WTC11 (cell line): ENCODE measurements around the gene BPIFB2.

ENCODE experiments used
- ZNF121 ChIP-seq: sonication (generic); formaldehyde crosslinking; IDR thresholded peaks from 2 replicates; pipeline ENCODE4 v1.8.0; 2023; ENCODE audit warnings: missing genetic modification reagents
- TF ChIP-seq, protein P1 (sequence below): fragments of 200-600 bp; IDR thresholded peaks from 2 replicates; pipeline ENCODE4 v1.8.0; 2022; ENCODE audit warnings: antibody characterized with exemption

DNA sequence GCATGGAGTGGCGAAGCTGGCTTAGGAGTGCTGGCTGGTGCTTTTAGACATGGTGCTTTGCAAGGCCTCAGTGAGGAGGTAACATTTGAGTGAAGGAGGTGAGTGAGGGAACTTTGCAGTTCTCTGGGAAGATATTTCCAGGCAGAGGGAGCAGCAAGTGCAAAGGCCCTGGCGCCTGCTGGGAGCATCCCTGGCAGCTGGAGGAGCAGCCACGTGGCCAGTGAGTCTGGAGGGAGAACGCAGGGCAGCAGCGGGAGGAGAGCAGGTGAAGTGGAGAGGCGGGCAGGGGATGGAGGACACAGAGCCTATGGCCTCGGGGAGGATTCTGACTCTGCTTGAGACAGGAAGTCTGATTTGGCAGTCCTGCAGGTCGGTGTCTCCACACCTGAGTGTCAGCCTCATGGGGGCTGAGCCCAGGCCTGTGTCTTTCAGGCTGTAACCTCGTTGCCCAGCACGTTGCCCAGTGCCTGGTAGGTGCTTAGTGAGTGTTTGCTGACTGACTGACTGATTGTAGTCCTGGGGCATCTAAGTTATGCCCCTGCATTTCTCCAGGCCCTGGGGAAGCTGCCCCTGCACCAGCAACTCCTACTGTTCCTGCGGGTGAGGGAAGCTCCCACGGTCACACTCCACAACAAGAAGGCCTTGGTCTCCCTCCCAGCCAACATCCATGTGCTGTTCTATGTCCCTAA, 60.9 kb downstream of the BPIFB2 start:
- TF ChIP-seq, protein P1, sequence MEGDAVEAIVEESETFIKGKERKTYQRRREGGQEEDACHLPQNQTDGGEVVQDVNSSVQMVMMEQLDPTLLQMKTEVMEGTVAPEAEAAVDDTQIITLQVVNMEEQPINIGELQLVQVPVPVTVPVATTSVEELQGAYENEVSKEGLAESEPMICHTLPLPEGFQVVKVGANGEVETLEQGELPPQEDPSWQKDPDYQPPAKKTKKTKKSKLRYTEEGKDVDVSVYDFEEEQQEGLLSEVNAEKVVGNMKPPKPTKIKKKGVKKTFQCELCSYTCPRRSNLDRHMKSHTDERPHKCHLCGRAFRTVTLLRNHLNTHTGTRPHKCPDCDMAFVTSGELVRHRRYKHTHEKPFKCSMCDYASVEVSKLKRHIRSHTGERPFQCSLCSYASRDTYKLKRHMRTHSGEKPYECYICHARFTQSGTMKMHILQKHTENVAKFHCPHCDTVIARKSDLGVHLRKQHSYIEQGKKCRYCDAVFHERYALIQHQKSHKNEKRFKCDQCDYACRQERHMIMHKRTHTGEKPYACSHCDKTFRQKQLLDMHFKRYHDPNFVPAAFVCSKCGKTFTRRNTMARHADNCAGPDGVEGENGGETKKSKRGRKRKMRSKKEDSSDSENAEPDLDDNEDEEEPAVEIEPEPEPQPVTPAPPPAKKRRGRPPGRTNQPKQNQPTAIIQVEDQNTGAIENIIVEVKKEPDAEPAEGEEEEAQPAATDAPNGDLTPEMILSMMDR, result no peak
- no peak for TF ChIP-seq ZNF121 (CRISPR knock-in tag)
